ENCODE data around the gene FIS1. TPM values are rescaled to one million over a fixed set of nuclear protein-coding genes. Genes with fewer than 3 reads are reported as not detected.

The FIS1 gene
- total RNA-seq, 1 experiment from 2014 or later: 124 TPM

- no peak overlapping the region for H3K4me2 ChIP-seq (ENCODE audit: insufficient read depth, insufficient read length, low read length)
- no peak overlapping the region for H2AFZ ChIP-seq (ENCODE audit: low read length)
- H3K4me1 ChIP-seq (ENCODE audit: insufficient read depth, low read length): no peaks in the 10 kb centered on the region; the same call in 1 of the 2 replicates
- no peak overlapping the region for H2BK12ac ChIP-seq (ENCODE audit: insufficient read length, low read depth, low read length)
- H2BK120ac ChIP-seq (ENCODE audit: low read depth, low read length, poor library complexity, severe bottlenecking): no peak overlapping the region
- peaks cover 26 to 53% (median 27%) of the 10 kb centered on the region in 3 experiments for H3K36me3 Mint-ChIP-seq (ENCODE audit: insufficient read depth in 1 of 3, low read depth in 3 of 3)
- H4K91ac ChIP-seq (ENCODE audit: insufficient read length, low read depth, low read length): no peak overlapping the region
- no peak overlapping the region for H3T11ph ChIP-seq (ENCODE audit: low read length)
- H3K4ac ChIP-seq (ENCODE audit: low read depth, low read length): no peak overlapping the region
- H4K20me1 ChIP-seq (ENCODE audit: control insufficient read depth, insufficient read depth, insufficient read length): no peaks in the 10 kb centered on the region
- DNase-seq: no peak
- no peak overlapping the region for H3K27ac Mint-ChIP-seq
- no peaks in the 10 kb centered on the region for H3K9me3 ChIP-seq (ENCODE audit: control insufficient read depth, low read depth, low read length)
- H3K18ac ChIP-seq (ENCODE audit: insufficient read length, low read depth, low read length): no peak overlapping the region
- no peak overlapping the region for H2BK5ac ChIP-seq (ENCODE audit: insufficient read length, low read length)
- no peaks in the 10 kb centered on the region for H3K9me3 Mint-ChIP-seq
- H4K8ac ChIP-seq (replicated peaks; ENCODE audit: insufficient read length, low read depth, low read length): no peak overlapping the region
- H3K56ac ChIP-seq (ENCODE audit: insufficient read length, low read depth, low read length): no peak overlapping the region
- H2BK20ac ChIP-seq (ENCODE audit: low read depth, low read length, poor library complexity, severe bottlenecking): no peak overlapping the region
- no peaks in the 10 kb centered on the region for H3K27me3 Mint-ChIP-seq (ENCODE audit: low read depth)
- WGBS (ENCODE audit: extremely low coverage, insufficient read length, low lambda C conversion rate): no CpG with 5 or more reads among the region's 9 CpGs
- H3K23ac ChIP-seq (ENCODE audit: insufficient read length, low read depth, low read length): no peak overlapping the region
- H3K27me3 ChIP-seq (ENCODE audit: insufficient read depth, low read length): no peaks in the 10 kb centered on the region
- no peak overlapping the region for H2AK5ac ChIP-seq (ENCODE audit: insufficient read length, low read length)
- no peak overlapping the region for H3K14ac ChIP-seq (ENCODE audit: insufficient read depth, low read length)
- H3K4me1 Mint-ChIP-seq: peaks cover 15 to 18% of the 10 kb centered on the region in 2 experiments
- no peak overlapping the region for H3K4me3 Mint-ChIP-seq
- no peaks in the 10 kb centered on the region for H3K79me2 ChIP-seq (ENCODE audit: insufficient read depth, low read length)
- TF ChIP-seq, protein P1, sequence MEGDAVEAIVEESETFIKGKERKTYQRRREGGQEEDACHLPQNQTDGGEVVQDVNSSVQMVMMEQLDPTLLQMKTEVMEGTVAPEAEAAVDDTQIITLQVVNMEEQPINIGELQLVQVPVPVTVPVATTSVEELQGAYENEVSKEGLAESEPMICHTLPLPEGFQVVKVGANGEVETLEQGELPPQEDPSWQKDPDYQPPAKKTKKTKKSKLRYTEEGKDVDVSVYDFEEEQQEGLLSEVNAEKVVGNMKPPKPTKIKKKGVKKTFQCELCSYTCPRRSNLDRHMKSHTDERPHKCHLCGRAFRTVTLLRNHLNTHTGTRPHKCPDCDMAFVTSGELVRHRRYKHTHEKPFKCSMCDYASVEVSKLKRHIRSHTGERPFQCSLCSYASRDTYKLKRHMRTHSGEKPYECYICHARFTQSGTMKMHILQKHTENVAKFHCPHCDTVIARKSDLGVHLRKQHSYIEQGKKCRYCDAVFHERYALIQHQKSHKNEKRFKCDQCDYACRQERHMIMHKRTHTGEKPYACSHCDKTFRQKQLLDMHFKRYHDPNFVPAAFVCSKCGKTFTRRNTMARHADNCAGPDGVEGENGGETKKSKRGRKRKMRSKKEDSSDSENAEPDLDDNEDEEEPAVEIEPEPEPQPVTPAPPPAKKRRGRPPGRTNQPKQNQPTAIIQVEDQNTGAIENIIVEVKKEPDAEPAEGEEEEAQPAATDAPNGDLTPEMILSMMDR (conservative IDR thresholded peaks at IDR 0.05): no peak
- H2BK15ac ChIP-seq (ENCODE audit: low read depth, low read length): no peak overlapping the region
- H3K79me1 ChIP-seq (ENCODE audit: insufficient read depth, low read depth, low read length, poor library complexity, severe bottlenecking): no peaks in the 10 kb centered on the region
- H3K9ac ChIP-seq (ENCODE audit: extremely low read depth, insufficient read length, low read length): no peak overlapping the region
- H4K5ac ChIP-seq (ENCODE audit: insufficient read length, low read depth, low read length): no peak overlapping the region
- H3K23me2 ChIP-seq (ENCODE audit: insufficient read length, low read depth, low read length, poor library complexity, severe bottlenecking): no peaks in the 10 kb centered on the region
- H3K27ac ChIP-seq (ENCODE audit: insufficient read length, low read depth, low read length): no peak overlapping the region
These were observed 18.2 kb downstream of the FIS1 start for GRCh38 chr7:101226721-101227120.

All from H9 (cell line).